PFSK-1 (cell line): ENCODE data around the gene SYNGR1.

Experiments used
- FOXP2 ChIP-seq: optimal IDR thresholded peaks from 2 replicates; pipeline ENCODE3; 2011; ENCODE audit warnings: borderline replicate concordance, control low read depth, inconsistent platforms; ENCODE audit not compliant: insufficient read depth; ENCODE audit errors: extremely low read length, extremely low read depth
- POLR2AphosphoS5 ChIP-seq: IDR thresholded peaks from 2 replicates; pipeline ENCODE4 v1.6.1; 2012; ENCODE audit warnings: low read depth, mild to moderate bottlenecking, control low read depth, low read length, moderate library complexity
- SIN3A ChIP-seq: IDR thresholded peaks from 2 replicates; pipeline ENCODE4 v1.6.1; 2012; ENCODE audit warnings: mild to moderate bottlenecking, low read length, moderate library complexity, borderline replicate concordance; ENCODE audit not compliant: insufficient read depth

DNA sequence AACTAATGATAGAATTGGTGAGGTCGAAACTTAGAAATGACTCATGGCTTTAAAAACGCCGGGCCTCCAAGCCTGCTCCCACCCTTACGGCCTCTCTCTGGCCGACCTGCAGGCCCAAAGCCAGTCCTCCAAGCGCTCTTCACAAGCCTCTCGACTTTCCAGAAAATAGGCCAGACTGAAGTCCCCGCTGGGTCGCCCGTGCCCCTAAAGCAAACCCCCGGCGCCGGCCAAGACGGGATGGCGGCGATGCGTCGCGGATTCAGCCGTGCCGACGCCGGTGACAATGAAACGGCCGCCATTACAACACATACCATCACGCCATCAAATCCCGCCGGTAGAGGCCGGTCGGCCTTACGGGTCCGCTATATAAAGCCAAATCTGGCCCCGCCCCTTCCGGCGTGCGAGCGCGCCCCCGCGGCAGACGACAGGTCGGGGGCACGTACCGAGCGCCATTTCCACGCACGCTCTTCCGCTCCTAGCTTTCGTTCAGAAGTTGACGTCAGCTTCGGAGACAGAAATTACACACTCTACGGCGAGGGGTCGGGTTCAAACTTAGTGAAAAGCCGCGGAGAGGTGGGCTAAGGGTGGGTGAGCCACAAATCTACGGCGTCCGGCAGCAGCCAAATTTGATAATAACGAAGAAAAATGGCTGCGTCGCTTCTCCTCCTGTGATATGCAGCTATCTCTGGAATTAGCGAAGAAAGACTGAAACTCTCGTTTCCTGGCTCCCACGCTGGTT, 30.3 kb upstream of the SYNGR1 start, which contains the start of gene RPL3:
- TF ChIP-seq SIN3A (no peak), POLR2AphosphoS5 (peak; percentile 98), FOXP2 (no peak)
